ENCODE data around the gene ARHGEF25. TPM values are rescaled to one million over a fixed set of nuclear protein-coding genes. Genes with fewer than 3 reads are reported as not detected.

The ARHGEF25 gene
- total and polyA plus RNA-seq, 2 of the 13 experiments (the other 11 are each of a cell fraction or from before 2014, with no cell fraction given) = 11.5 to 12.5 TPM

DNA sequence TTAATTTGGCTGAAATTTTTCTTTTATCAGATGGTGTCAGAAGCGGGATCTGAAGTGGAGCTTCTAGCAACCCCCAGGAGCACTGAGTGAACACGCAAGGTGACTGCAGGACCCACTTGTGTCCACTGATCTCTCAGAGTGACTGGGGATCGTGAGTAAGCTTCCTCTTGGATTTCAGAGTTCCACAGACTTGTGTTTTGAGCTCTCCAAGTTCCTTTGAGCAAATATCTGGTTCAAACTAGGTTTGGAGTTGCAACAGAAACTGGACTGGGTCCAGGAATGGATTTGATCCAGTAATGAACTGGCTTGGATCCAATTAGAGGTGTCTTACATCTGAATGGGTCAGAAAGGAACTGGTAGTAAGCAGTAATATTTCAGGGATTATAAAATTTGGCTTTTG lies 46.5 kb downstream of the ARHGEF25 start (continued):
- TF ChIP-seq, protein P1, sequence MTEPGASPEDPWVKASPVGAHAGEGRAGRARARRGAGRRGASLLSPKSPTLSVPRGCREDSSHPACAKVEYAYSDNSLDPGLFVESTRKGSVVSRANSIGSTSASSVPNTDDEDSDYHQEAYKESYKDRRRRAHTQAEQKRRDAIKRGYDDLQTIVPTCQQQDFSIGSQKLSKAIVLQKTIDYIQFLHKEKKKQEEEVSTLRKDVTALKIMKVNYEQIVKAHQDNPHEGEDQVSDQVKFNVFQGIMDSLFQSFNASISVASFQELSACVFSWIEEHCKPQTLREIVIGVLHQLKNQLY (CRISPR knock-in tag; IDR thresholded peaks at IDR 0.05) = no peak
- TF ChIP-seq REXO4 (CRISPR knock-in tag; IDR thresholded peaks at IDR 0.05; ENCODE audit: borderline replicate concordance) = no peak

DNA sequence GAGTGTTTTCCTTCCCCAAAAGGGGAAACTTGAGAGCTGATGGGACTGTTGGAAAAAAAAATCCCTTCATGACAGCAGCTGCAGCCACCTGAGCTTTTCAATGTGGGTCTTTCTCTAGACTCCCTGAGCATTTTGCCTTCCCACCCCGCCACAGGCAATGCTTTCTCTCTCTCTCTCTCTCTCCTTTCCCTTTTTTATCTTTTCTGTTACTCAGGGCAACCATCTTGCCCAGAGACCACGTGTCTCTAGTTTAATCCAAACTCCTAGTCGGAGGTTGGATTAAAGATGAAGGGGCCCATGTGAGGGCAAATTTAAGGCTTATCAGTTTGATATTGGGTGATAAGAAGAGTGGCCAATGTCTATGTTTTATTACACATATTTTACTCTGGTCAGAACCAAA lies 47.7 kb downstream of the ARHGEF25 start:
- intact Hi-C loops (cut with micrococcal nuclease; ENCODE audit: unreplicated experiment) (no loop called here), in situ Hi-C loops (cut with HindIII; ENCODE audit: extremely low pct_ligation_motif_present, low pct_unique_long_range_greater_than_20kb) (no loop called here)
- ChIA-PET POLR2A (no interaction called here), CTCF (ENCODE audit: low intra/inter-chr PET ratio, low total read pairs) (no interaction called here)
- H3K9me3 ChIP-seq (ENCODE audit: low read length) = peaks cover 14% of the 10 kb centered on the region
- no TSS peak for BruUV-seq (replicated peaks)
- H3K9ac ChIP-seq (ENCODE audit: insufficient read depth, low read depth, low read length) = no peak overlapping the region
- WGBS (ENCODE audit: low lambda C conversion rate) = 18% methylated on average over 3 of the region's 3 CpGs
- H2AFZ ChIP-seq (ENCODE audit: low read length) = no peak overlapping the region
- FAIRE-seq (no peak), ATAC-seq (no peak), DNase-seq (ENCODE audit: low spot score) (no peak)
- H3K79me2 ChIP-seq (ENCODE audit: insufficient read depth, low read length) = no peaks in the 10 kb centered on the region
- H3K36me3 ChIP-seq (replicated peaks in 1 of 2; ENCODE audit: control insufficient read depth in 1 of 2, insufficient read depth in 2 of 2, low read length in 2 of 2) = no peaks in the 10 kb centered on the region
- no peak overlapping the region for H3K4me3 ChIP-seq (replicated peaks in 1 of 3; ENCODE audit: insufficient read depth in 1 of 3, low read depth in 2 of 3, low read length in 3 of 3)
- peaks cover 0 to 9% of the 10 kb centered on the region in 2 experiments; a peak in 1 of 5 replicates for H3K27me3 ChIP-seq (ENCODE audit: control insufficient read depth in 1 of 2, insufficient read depth in 2 of 2, low read length in 2 of 2)
- H4K20me1 ChIP-seq (ENCODE audit: insufficient read depth, low read length) = no peaks in the 10 kb centered on the region
- no peaks in the 10 kb centered on the region for H3K4me1 ChIP-seq (ENCODE audit: insufficient read depth, low read length)
- no peak overlapping the region for H3K27ac ChIP-seq (ENCODE audit: extremely low read length, insufficient read depth, low read length)
- H3K4me2 ChIP-seq (ENCODE audit: low read depth, low read length) = no peak overlapping the region
- TF ChIP-seq NR2C2 (CRISPR knock-in tag; IDR thresholded peaks at IDR 0.05; ENCODE audit: borderline replicate concordance) (no peak), ZNF703 (CRISPR knock-in tag; IDR thresholded peaks at IDR 0.05; ENCODE audit: borderline replicate concordance) (no peak), RBAK (CRISPR knock-in tag; IDR thresholded peaks at IDR 0.05) (no peak), BRD4 (CRISPR knock-in tag; IDR thresholded peaks at IDR 0.05) (no peak)
- TF ChIP-seq, protein P2, sequence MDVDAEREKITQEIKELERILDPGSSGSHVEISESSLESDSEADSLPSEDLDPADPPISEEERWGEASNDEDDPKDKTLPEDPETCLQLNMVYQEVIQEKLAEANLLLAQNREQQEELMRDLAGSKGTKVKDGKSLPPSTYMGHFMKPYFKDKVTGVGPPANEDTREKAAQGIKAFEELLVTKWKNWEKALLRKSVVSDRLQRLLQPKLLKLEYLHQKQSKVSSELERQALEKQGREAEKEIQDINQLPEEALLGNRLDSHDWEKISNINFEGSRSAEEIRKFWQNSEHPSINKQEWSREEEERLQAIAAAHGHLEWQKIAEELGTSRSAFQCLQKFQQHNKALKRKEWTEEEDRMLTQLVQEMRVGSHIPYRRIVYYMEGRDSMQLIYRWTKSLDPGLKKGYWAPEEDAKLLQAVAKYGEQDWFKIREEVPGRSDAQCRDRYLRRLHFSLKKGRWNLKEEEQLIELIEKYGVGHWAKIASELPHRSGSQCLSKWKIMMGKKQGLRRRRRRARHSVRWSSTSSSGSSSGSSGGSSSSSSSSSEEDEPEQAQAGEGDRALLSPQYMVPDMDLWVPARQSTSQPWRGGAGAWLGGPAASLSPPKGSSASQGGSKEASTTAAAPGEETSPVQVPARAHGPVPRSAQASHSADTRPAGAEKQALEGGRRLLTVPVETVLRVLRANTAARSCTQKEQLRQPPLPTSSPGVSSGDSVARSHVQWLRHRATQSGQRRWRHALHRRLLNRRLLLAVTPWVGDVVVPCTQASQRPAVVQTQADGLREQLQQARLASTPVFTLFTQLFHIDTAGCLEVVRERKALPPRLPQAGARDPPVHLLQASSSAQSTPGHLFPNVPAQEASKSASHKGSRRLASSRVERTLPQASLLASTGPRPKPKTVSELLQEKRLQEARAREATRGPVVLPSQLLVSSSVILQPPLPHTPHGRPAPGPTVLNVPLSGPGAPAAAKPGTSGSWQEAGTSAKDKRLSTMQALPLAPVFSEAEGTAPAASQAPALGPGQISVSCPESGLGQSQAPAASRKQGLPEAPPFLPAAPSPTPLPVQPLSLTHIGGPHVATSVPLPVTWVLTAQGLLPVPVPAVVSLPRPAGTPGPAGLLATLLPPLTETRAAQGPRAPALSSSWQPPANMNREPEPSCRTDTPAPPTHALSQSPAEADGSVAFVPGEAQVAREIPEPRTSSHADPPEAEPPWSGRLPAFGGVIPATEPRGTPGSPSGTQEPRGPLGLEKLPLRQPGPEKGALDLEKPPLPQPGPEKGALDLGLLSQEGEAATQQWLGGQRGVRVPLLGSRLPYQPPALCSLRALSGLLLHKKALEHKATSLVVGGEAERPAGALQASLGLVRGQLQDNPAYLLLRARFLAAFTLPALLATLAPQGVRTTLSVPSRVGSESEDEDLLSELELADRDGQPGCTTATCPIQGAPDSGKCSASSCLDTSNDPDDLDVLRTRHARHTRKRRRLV (CRISPR knock-in tag; IDR thresholded peaks at IDR 0.05) = no peak
- TF ChIP-seq, protein P3, sequence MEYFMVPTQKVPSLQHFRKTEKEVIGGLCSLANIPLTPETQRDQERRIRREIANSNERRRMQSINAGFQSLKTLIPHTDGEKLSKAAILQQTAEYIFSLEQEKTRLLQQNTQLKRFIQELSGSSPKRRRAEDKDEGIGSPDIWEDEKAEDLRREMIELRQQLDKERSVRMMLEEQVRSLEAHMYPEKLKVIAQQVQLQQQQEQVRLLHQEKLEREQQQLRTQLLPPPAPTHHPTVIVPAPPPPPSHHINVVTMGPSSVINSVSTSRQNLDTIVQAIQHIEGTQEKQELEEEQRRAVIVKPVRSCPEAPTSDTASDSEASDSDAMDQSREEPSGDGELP (IDR thresholded peaks at IDR 0.05; ENCODE audit: borderline replicate concordance, low read depth) = no peak
- TF ChIP-seq, protein P4, sequence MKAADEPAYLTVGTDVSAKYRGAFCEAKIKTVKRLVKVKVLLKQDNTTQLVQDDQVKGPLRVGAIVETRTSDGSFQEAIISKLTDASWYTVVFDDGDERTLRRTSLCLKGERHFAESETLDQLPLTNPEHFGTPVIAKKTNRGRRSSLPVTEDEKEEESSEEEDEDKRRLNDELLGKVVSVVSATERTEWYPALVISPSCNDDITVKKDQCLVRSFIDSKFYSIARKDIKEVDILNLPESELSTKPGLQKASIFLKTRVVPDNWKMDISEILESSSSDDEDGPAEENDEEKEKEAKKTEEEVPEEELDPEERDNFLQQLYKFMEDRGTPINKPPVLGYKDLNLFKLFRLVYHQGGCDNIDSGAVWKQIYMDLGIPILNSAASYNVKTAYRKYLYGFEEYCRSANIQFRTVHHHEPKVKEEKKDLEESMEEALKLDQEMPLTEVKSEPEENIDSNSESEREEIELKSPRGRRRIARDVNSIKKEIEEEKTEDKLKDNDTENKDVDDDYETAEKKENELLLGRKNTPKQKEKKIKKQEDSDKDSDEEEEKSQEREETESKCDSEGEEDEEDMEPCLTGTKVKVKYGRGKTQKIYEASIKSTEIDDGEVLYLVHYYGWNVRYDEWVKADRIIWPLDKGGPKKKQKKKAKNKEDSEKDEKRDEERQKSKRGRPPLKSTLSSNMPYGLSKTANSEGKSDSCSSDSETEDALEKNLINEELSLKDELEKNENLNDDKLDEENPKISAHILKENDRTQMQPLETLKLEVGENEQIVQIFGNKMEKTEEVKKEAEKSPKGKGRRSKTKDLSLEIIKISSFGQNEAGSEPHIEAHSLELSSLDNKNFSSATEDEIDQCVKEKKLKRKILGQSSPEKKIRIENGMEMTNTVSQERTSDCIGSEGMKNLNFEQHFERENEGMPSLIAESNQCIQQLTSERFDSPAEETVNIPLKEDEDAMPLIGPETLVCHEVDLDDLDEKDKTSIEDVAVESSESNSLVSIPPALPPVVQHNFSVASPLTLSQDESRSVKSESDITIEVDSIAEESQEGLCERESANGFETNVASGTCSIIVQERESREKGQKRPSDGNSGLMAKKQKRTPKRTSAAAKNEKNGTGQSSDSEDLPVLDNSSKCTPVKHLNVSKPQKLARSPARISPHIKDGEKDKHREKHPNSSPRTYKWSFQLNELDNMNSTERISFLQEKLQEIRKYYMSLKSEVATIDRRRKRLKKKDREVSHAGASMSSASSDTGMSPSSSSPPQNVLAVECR (CRISPR knock-in tag; IDR thresholded peaks at IDR 0.05; ENCODE audit: borderline replicate concordance) = no peak
